NCI-H2107 (cell line): ENCODE data around the gene MCRS1.

Experiments used
- DNase-seq: peaks from one replicate; lab custom pipeline; 2025; lab: John Stamatoyannopoulos, UW

The MCRS1 gene

GRCh38 chr12:49582201-49582600 is 14.3 kb upstream of the MCRS1 start:
- no peak for DNase-seq

DNA sequence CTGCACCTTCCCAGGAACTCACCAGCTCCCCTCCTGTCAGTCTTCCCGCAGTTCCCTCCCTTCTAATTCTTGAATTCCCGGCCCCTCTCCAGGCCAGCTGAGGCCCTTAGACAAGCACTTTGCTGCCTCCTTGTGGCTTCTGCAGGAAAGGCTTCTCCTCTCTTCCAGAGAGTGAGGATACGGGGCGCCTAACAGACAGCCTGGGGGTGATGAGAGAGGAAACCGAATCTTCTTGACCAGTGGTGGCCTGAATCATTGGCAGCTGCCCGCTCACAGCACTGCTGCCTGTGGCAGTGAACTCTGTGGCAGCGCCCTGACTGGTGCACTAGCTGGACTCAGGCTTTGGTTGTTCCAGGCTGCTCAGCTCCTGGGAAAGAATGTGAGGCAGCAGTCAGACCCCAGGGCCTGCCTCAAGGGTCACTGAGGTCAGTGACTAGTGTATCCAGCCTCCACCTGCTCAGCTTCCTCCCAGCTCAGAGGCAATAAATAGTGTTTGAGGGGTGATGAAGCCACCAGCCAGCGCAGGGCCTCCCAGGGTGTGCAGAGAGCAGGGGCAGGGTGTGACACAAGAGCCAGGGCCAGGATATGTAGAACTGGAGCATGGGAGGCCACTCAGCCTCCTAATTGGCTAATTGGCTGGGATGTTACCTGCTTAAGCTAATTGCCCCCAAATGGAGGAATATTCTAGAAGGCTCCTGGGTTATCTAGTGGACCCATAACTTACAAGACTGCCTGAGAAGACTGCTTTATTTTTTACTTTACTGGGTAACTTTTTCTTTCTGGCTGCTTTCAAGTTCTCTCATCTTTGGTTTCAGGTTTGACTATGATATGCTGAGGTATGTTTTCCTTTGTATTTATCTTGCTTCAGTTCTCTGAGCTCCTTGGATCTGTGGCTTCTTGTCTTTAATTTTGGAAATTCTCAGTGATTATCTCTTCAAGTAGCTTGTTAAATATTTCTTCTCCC is 12.9 kb upstream of the MCRS1 start:
- peak; percentile 84 for DNase-seq

- no peak for DNase-seq
Observed at GRCh38 chr12:49578471-49579112, 10.7 kb upstream of the MCRS1 start.

GRCh38 chr12:49577589-49578315 is 9.8 kb upstream of the MCRS1 start:
- DNase-seq, result no peak

GRCh38 chr12:49568442-49569162 is 660 bp upstream of the MCRS1 start:
- no peak for DNase-seq

DNA sequence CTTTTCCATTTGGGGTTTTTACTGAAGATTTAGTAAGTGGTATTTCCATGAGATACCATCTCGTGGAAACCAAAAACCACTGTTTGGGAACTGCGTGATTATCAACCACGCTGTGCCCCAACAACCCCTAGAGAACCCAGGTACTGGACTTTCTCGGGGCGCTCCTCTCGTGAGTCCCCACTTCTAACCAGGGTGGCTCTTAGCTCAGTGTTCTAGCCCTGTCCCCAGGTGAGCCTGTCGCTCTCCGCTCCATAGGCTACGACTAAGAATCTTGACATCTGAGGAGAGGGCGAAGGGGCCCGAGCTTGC is 686 bp downstream of the MCRS1 start:
- DNase-seq, result no peak

- no peak for DNase-seq
Observed at GRCh38 chr12:49566361-49566760, 1.6 kb downstream of the MCRS1 start.

GRCh38 chr12:49565406-49566265 is 2.3 kb downstream of the MCRS1 start:
- no peak for DNase-seq

DNA sequence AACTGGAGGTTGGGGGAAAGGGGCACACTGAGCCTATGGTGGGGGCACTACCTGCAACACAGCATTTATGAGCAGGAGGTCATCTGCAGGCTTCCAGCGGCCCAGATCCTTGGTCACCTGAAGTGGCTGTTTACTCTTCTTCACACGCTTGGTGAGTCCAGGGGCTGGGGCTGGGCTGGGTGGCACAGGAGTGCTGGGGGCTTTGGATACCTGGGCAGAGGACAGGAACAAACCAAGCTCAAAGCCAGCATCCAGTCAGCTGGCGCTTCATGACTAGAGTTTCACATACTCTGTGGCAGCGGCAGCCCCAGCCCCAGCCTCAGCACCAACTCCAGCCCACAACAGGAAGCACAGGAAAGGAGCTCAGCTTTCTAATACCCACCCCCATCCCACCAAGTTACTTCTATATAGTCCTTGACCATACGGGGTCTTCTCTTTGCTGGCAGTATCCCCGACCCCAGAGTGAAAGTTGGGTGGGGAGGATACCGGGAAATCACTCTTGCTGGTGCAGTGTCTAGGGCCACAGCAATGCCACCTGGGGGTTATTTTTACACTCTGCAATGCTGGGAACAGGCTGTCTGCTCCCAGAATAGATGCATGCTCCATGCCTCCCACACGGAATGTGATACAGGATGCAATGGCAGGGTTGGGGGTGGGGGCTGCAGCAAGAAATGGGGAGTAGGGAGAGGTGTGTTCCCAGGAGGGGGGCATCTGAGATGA is 3.1 kb downstream of the MCRS1 start:
- DNase-seq, result no peak

GRCh38 chr12:49563951-49564685 is 3.8 kb downstream of the MCRS1 start:
- DNase-seq, result no peak

DNA sequence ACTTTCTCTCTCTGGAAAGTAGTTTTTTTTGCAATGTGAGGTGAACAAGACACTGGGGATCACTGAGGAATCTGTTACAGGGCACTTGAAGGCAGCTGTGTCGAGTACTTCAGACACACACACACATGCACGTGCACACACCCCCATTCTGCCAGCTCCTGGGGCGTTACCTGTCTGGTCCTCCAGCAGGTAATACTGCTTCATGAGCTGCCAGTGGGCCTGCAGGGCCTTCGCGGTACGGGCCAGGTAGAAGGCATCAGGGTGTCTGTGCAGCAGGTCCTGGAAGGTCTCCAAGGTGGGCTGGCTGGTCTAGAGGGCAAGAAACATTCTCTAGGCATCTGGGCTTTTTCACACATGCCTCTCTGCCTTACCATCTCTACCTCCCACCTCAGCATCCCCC is 5.1 kb downstream of the MCRS1 start:
- DNase-seq, result no peak

DNA sequence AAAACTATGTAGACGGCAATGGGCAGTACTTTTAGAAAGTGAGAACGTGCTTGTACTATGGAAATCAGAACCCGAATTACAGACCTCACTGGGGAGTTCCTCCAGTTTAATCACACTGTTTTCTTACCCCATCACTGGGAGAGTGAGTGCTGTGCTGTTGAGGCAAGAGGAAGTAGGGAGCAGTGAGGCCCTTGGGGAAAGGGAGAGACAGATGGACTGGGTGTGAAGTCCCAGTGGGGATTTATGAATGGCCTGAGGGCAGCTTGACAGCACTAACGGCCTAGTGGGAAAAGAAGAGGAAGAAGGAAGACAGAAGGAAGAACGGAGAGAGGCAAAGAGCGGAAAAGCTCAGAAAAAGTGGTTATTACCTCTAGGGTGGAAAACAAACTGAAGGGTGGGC is 5.7 kb downstream of the MCRS1 start:
- DNase-seq, result no peak

- DNase-seq, result no peak
Observed at GRCh38 chr12:49560695-49561094, 7.2 kb downstream of the MCRS1 start.

DNA sequence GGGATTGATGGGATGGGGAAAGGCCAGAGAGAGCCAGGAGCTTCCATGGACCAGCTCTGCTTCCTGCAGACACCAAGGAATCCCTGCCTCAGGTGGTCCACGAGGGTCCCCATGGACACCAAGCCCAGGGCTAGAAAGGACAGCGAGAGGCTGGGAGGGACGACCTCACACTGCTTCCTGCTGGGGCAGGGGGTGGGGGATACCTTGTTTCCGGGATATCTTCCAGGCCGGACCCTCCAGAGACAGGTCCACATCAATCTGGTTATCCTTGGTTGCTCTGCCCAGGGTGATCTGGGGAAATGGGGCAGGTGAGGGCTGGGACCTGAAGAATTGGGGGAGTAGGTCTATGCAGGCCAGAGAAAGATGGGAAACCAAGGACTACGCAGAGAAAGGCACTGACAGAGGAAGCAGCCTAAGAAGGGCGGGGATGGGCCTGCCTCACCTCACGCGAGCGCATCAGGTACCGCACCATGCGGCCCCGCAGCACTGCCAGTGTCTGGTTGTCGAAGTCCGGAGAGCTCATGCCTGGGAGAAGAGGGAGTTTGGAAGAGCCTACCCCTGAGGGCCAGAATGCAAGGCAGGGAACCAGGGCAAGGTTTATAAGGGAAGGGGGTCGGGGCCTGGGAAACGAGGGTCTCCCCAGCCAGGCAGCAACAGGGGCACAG is 8.8 kb downstream of the MCRS1 start:
- DNase-seq, result no peak

DNA sequence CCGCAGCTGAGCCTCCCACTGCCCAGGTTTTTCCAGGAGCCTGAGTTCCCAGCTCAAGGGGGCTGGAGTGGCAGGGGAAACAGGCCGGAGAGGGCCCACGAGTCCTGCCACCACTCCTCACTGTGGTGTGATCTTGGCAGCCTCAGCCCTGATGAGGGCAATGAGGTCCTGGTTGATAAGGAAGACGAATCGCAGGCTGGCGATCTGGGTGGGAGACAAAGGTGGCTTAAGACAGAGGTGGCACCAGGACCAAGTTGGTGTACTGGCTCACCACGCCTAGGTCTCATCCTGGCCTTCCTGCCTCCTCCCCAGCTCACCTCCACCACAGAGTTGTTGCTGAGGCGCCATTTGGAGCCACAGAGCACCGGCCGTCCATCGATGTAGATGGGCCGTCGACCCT is 9.4 kb downstream of the MCRS1 start:
- DNase-seq, result no peak

GRCh38 chr12:49557917-49558215 is 10.1 kb downstream of the MCRS1 start:
- no peak for DNase-seq

- DNase-seq, result no peak
Observed at GRCh38 chr12:49557187-49557916, 10.6 kb downstream of the MCRS1 start.

- DNase-seq, result no peak
Observed at GRCh38 chr12:49556391-49557186, 11.4 kb downstream of the MCRS1 start.
